IMR-90 (cell line): ENCODE results near the gene SLC35B4. TPM values are rescaled to one million over a fixed set of nuclear protein-coding genes. Genes with fewer than 3 reads are reported as not detected.

Experiments
- ATAC-seq: fragments of 200-7000 bp; cut with Tn5 transposase; 2 replicates; pipeline ENCODE4 v1.9.1; 2020; ENCODE audit warnings: low read depth, mild to moderate bottlenecking, moderate library complexity
- BruUV-seq: library from RNA; stranded (reverse); fragments of 400-500 nt; replicated peaks from 2 replicates; lab custom pipeline; 2021; lab: Mats Ljungman, UMichigan
- CTCF ChIA-PET: fragments of 300-600 bp; formaldehyde crosslinking; extraction: SDS; loops from one replicate; lab custom pipeline; 2021; ENCODE audit warnings: antibody characterized with exemption; lab: Yijun Ruan, JAX
- POLR2A ChIA-PET: fragments of 300-600 bp; sonication (Branson Sonifier 250); formaldehyde crosslinking; loops from one replicate; lab custom pipeline; 2022; ENCODE audit warnings: antibody characterized with exemption; ENCODE audit not compliant: unreplicated experiment; lab: Charles Lee
- DNase-seq: peaks from one replicate; pipeline ENCODE4 v3.0.0; 2013
- H2AFZ ChIP-seq: replicated peaks from 2 replicates; pipeline ENCODE3; 2013; ENCODE audit warnings: low read length, mild to moderate bottlenecking; ENCODE audit not compliant: poor library complexity
- H2AK5ac ChIP-seq: 2 replicates; pipeline ENCODE4 v1.6.1; 2013; ENCODE audit warnings: low read depth, low read length, inconsistent platforms
- H2AK9ac ChIP-seq: replicated peaks from 2 replicates; pipeline ENCODE3; 2013; ENCODE audit warnings: mild to moderate bottlenecking, low read depth, low read length, moderate library complexity; ENCODE audit not compliant: poor library complexity
- H2BK120ac ChIP-seq: 2 replicates; pipeline ENCODE4 v1.6.1; 2013; ENCODE audit warnings: low read depth, low read length, inconsistent platforms
- H2BK15ac ChIP-seq: 3 replicates; pipeline ENCODE4 v1.6.1; 2013; ENCODE audit warnings: low read depth, low read length, inconsistent platforms
- H2BK20ac ChIP-seq: 2 replicates; pipeline ENCODE4 v1.6.1; 2013; ENCODE audit warnings: low read depth, mild to moderate bottlenecking, inconsistent platforms, low read length, moderate library complexity
- H2BK5ac ChIP-seq: 2 replicates; pipeline ENCODE4 v1.6.1; 2013; ENCODE audit warnings: mild to moderate bottlenecking, low read depth, low read length, inconsistent platforms; ENCODE audit not compliant: poor library complexity, severe bottlenecking
- H3K14ac ChIP-seq: replicated peaks from 2 replicates; pipeline ENCODE4 v1.6.1; 2013; ENCODE audit warnings: low read depth, low read length, inconsistent platforms
- H3K18ac ChIP-seq: 2 replicates; pipeline ENCODE4 v1.6.1; 2013; ENCODE audit warnings: low read depth, low read length, control low read depth
- H3K23ac ChIP-seq: 2 replicates; pipeline ENCODE4 v1.6.1; 2013; ENCODE audit warnings: low read depth, low read length, inconsistent platforms
- H3K27ac ChIP-seq: 2 replicates; pipeline ENCODE4 v1.5.1; 2013; ENCODE audit warnings: mild to moderate bottlenecking, control low read depth, low read length; ENCODE audit not compliant: insufficient read depth
- H3K27me3 ChIP-seq: 2 replicates; pipeline ENCODE4 v1.6.1; 2013; ENCODE audit warnings: low read length; ENCODE audit not compliant: control insufficient read depth, insufficient read depth
- H3K36me3 ChIP-seq: 2 replicates; pipeline ENCODE4 v1.6.1; 2013; ENCODE audit warnings: low read length, mixed read lengths; ENCODE audit not compliant: control insufficient read depth, insufficient read depth
- H3K4ac ChIP-seq: 2 replicates; pipeline ENCODE4 v1.6.1; 2013; ENCODE audit warnings: low read depth, low read length, inconsistent platforms
- H3K4me1 ChIP-seq: 2 replicates; pipeline ENCODE4 v1.6.1; 2013; ENCODE audit warnings: low read length, mixed read lengths; ENCODE audit not compliant: control insufficient read depth, insufficient read depth
- H3K4me2 ChIP-seq: 2 replicates; pipeline ENCODE4 v1.6.1; 2013; ENCODE audit warnings: low read depth, mild to moderate bottlenecking, control low read depth, low read length, moderate library complexity
- H3K4me3 ChIP-seq: 2 replicates; pipeline ENCODE4 v1.5.1; 2013; ENCODE audit warnings: low read depth, mild to moderate bottlenecking, control low read depth, low read length, moderate library complexity; ENCODE audit not compliant: insufficient read depth
- H3K56ac ChIP-seq: 2 replicates; pipeline ENCODE4 v1.6.1; 2013; ENCODE audit warnings: low read length, inconsistent platforms; ENCODE audit not compliant: insufficient read depth; ENCODE audit errors: extremely low read depth
- H3K79me1 ChIP-seq, 2 experiments: 2 replicates each; pipeline ENCODE4 v1.6.1; 2013; ENCODE audit warnings: low read length in 2 of 2, inconsistent platforms in 1 of 2, low read depth in 1 of 2
- H3K9ac ChIP-seq: 2 replicates; pipeline ENCODE4 v1.6.1; 2013; ENCODE audit warnings: low read depth, low read length, control low read depth
- H3K9me1 ChIP-seq: 2 replicates; pipeline ENCODE4 v1.6.1; 2013; ENCODE audit warnings: low read length, inconsistent platforms; ENCODE audit not compliant: insufficient read depth
- H3K9me3 ChIP-seq: 2 replicates; pipeline ENCODE4 v1.6.1; 2013; ENCODE audit warnings: low read length; ENCODE audit not compliant: control insufficient read depth, insufficient read depth
- H4K20me1 ChIP-seq: 2 replicates; pipeline ENCODE4 v1.6.1; 2013; ENCODE audit warnings: low read length, inconsistent platforms; ENCODE audit not compliant: insufficient read depth
- H4K5ac ChIP-seq: 2 replicates; pipeline ENCODE4 v1.6.1; 2013; ENCODE audit warnings: mild to moderate bottlenecking, low read depth, low read length, control low read depth
- H4K8ac ChIP-seq, 2 experiments: 2 replicates each; pipeline ENCODE4 v1.6.1; 2013; ENCODE audit warnings: low read depth in 2 of 2, low read length in 2 of 2, control low read depth in 1 of 2, inconsistent platforms in 1 of 2
- H4K91ac ChIP-seq: 2 replicates; pipeline ENCODE4 v1.6.1; 2013; ENCODE audit warnings: low read depth, low read length, inconsistent platforms; ENCODE audit not compliant: insufficient read depth
- BHLHE40 ChIP-seq: fragments of 150-350 bp; IDR thresholded peaks from 2 replicates; pipeline ENCODE4 v1.6.1; 2016; ENCODE audit warnings: mild to moderate bottlenecking, low read depth, low read length
- CEBPB ChIP-seq: IDR thresholded peaks from 2 replicates; pipeline ENCODE4 v1.6.1; 2012; ENCODE audit warnings: low read depth, low read length, improper control_type of control experiment
- CHD1 ChIP-seq: IDR thresholded peaks from 2 replicates; pipeline ENCODE4 v1.6.1; 2012; ENCODE audit warnings: low read depth, low read length, improper control_type of control experiment
- CTCF ChIP-seq: conservative IDR thresholded peaks from 2 replicates; pipeline ENCODE4 v1.5.1; 2012; ENCODE audit warnings: mild to moderate bottlenecking, low read depth, low read length, improper control_type of control experiment
- ELK1 ChIP-seq: fragments of 150-350 bp; IDR thresholded peaks from 2 replicates; pipeline ENCODE4 v1.6.1; 2016; ENCODE audit warnings: low read depth, mild to moderate bottlenecking, low read length, moderate library complexity, borderline replicate concordance
- FOS ChIP-seq: fragments of 150-350 bp; IDR thresholded peaks from 2 replicates; pipeline ENCODE4 v1.6.1; 2016; ENCODE audit warnings: low read depth, low read length
- MAFK ChIP-seq: IDR thresholded peaks from 2 replicates; pipeline ENCODE4 v1.6.1; 2012; ENCODE audit warnings: low read depth, low read length, improper control_type of control experiment
- MAZ ChIP-seq: IDR thresholded peaks from 2 replicates; pipeline ENCODE4 v1.6.1; 2012; ENCODE audit warnings: low read depth, mild to moderate bottlenecking, low read length, improper control_type of control experiment, moderate library complexity, borderline replicate concordance
- MXI1 ChIP-seq: IDR thresholded peaks from 2 replicates; pipeline ENCODE4 v1.6.1; 2012; ENCODE audit warnings: low read depth, mild to moderate bottlenecking, low read length, moderate library complexity, borderline replicate concordance
- NFE2L2 ChIP-seq: fragments of 150-350 bp; IDR thresholded peaks from 2 replicates; pipeline ENCODE4 v1.6.1; 2016; ENCODE audit warnings: low read depth, mild to moderate bottlenecking, low read length
- POLR2A ChIP-seq: IDR thresholded peaks from 2 replicates; pipeline ENCODE4 v1.6.1; 2012; ENCODE audit warnings: mild to moderate bottlenecking, low read depth, low read length
- RAD21 ChIP-seq: IDR thresholded peaks from 2 replicates; pipeline ENCODE4 v1.6.1; 2012; ENCODE audit warnings: low read length, improper control_type of control experiment
- RCOR1 ChIP-seq: IDR thresholded peaks from 2 replicates; pipeline ENCODE4 v1.6.1; 2012; ENCODE audit warnings: mild to moderate bottlenecking, low read length, improper control_type of control experiment; ENCODE audit not compliant: insufficient replicate concordance
- RFX5 ChIP-seq: IDR thresholded peaks from 2 replicates; pipeline ENCODE4 v1.8.0; 2012; ENCODE audit warnings: low read depth, mild to moderate bottlenecking, low read length, moderate library complexity
- SMC3 ChIP-seq: fragments of 150-350 bp; IDR thresholded peaks from 2 replicates; pipeline ENCODE4 v1.6.1; 2016; ENCODE audit warnings: low read depth, mild to moderate bottlenecking, antibody characterized with exemption, low read length, moderate library complexity
- USF2 ChIP-seq: fragments of 150-350 bp; IDR thresholded peaks from 2 replicates; pipeline ENCODE4 v1.6.1; 2017; ENCODE audit warnings: mild to moderate bottlenecking, antibody characterized with exemption, low read length, low read depth
- whole genome bisulfite sequencing, 2 experiments: methylation state at CpG; one replicate each; pipeline versions ENCODE4 v1.1.5 to v1.1.7; 2013; ENCODE audit warnings: missing lambda C conversion rate in 2 of 2; ENCODE audit not compliant: insufficient read length in 1 of 2; ENCODE audit errors: extremely low coverage in 2 of 2; 5-methylcytosine and 5-hydroxymethylcytosine counted together
- dilution Hi-C: fragments of 300-500 bp; cut with HindIII; formaldehyde crosslinking; loops from one replicate; pipeline ENCODE4 v1.14.3; 2018; ENCODE audit warnings: low sequenced_read_pairs; ENCODE audit not compliant: unreplicated experiment
- in situ Hi-C: fragments of 300-500 bp; cut with MboI; formaldehyde crosslinking; loops from 3 replicates; pipeline ENCODE4 v1.14.3; 2019; ENCODE audit warnings: low sequenced_read_pairs, inconsistent platforms, mixed read lengths
- intact Hi-C: fragments of 100-400 bp; cut with micrococcal nuclease; formaldehyde crosslinking; loops from 2 replicates; pipeline ENCODE4 v1.10.0; 2022
- polyA plus RNA-seq, 3 experiments: library from polyadenylated mRNA; depleted of rRNA; stranded (reverse); fragments of >200 nt; gene quantifications; 2 replicates each; pipeline ENCODE4 v1.2.3, GENCODE V29; 2012; ENCODE audit warnings: low replicate concordance in 1 of 3
- total RNA-seq: library from RNA; depleted of rRNA; stranded (reverse); fragments of >200 nt; gene quantifications from 2 replicates; pipeline ENCODE4 v1.2.3, GENCODE V29; 2012

Gene SLC35B4
- total and polyA plus RNA-seq, 2 of the 4 experiments (the other 2 are of a cell fraction), result 10.0 to 15.6 TPM

- Histone ChIP-seq H3K27me3 (peaks cover 10% of the 10 kb centered on the region; the same call in 1 of the 2 replicates), H4K5ac (no peak overlapping the region), H3K23ac (no peak overlapping the region), H3K4me2 (no peak overlapping the region), H3K27ac (no peak overlapping the region), H4K91ac (no peak overlapping the region), H4K20me1 (no peaks in the 10 kb centered on the region), H3K9me3 (no peaks in the 10 kb centered on the region), H2BK5ac (no peak overlapping the region), H2AFZ (no peak overlapping the region), H3K36me3 (no peaks in the 10 kb centered on the region), H4K8ac (no peak overlapping the region), H3K56ac (no peak overlapping the region), H3K4me3 (no peak overlapping the region), H3K18ac (no peak overlapping the region), H2BK120ac (no peak overlapping the region), H3K79me1 (no peaks in the 10 kb centered on the region), H3K14ac (no peak overlapping the region), H3K9me1 (no peaks in the 10 kb centered on the region), H3K4ac (no peak overlapping the region), H3K4me1 (no peaks in the 10 kb centered on the region), H3K9ac (no peak overlapping the region), H2BK20ac (no peak overlapping the region), H2AK9ac (no peak overlapping the region), H2AK5ac (no peak overlapping the region), H2BK15ac (no peak overlapping the region)
- no CpG with 5 or more reads among the region's 12 CpGs for WGBS, 2 experiments
- in situ Hi-C loops, result no loop called here
- no peak for DNase-seq
- CTCF ChIA-PET, result no interaction called here
- ATAC-seq, result no peak
- TF ChIP-seq SMC3 (no peak), MAFK (no peak), RFX5 (no peak), CEBPB (no peak), NFE2L2 (no peak), USF2 (no peak), POLR2A (no peak), RAD21 (no peak), MAZ (no peak), ELK1 (no peak), CTCF (no peak), RCOR1 (no peak), MXI1 (no peak), FOS (no peak), BHLHE40 (no peak), CHD1 (no peak)
- intact Hi-C loops, result no loop called here
- no TSS peak for BruUV-seq
- POLR2A ChIA-PET, result no interaction called here
- dilution Hi-C loops, result no loop called here
Measured at GRCh38 chr7:134287916-134288659, 28.6 kb downstream of the SLC35B4 start.
